IMR-90 (cell line): ENCODE results near the gene ABHD2. TPM values are rescaled to one million over a fixed set of nuclear protein-coding genes. Genes with fewer than 3 reads are reported as not detected.

Source experiments
- ATAC-seq: fragments of 200-7000 bp; cut with Tn5 transposase; 2 replicates; pipeline ENCODE4 v1.9.1; 2020; ENCODE audit warnings: low read depth, mild to moderate bottlenecking, moderate library complexity
- BruUV-seq: library from RNA; stranded (reverse); fragments of 400-500 nt; replicated peaks from 2 replicates; lab custom pipeline; 2021; lab: Mats Ljungman, UMichigan
- CTCF ChIA-PET: fragments of 300-600 bp; formaldehyde crosslinking; extraction: SDS; loops from one replicate; lab custom pipeline; 2021; ENCODE audit warnings: antibody characterized with exemption; lab: Yijun Ruan, JAX
- POLR2A ChIA-PET: fragments of 300-600 bp; sonication (Branson Sonifier 250); formaldehyde crosslinking; loops from one replicate; lab custom pipeline; 2022; ENCODE audit warnings: antibody characterized with exemption; ENCODE audit not compliant: unreplicated experiment; lab: Charles Lee
- DNase-seq: peaks from one replicate; pipeline ENCODE4 v3.0.0; 2013
- H2AFZ ChIP-seq: replicated peaks from 2 replicates; pipeline ENCODE3; 2013; ENCODE audit warnings: low read length, mild to moderate bottlenecking; ENCODE audit not compliant: poor library complexity
- H2AK5ac ChIP-seq: 2 replicates; pipeline ENCODE4 v1.6.1; 2013; ENCODE audit warnings: low read depth, low read length, inconsistent platforms
- H2AK9ac ChIP-seq: replicated peaks from 2 replicates; pipeline ENCODE3; 2013; ENCODE audit warnings: mild to moderate bottlenecking, low read depth, low read length, moderate library complexity; ENCODE audit not compliant: poor library complexity
- H2BK120ac ChIP-seq: 2 replicates; pipeline ENCODE4 v1.6.1; 2013; ENCODE audit warnings: low read depth, low read length, inconsistent platforms
- H2BK15ac ChIP-seq: 3 replicates; pipeline ENCODE4 v1.6.1; 2013; ENCODE audit warnings: low read depth, low read length, inconsistent platforms
- H2BK20ac ChIP-seq: 2 replicates; pipeline ENCODE4 v1.6.1; 2013; ENCODE audit warnings: low read depth, mild to moderate bottlenecking, inconsistent platforms, low read length, moderate library complexity
- H2BK5ac ChIP-seq: 2 replicates; pipeline ENCODE4 v1.6.1; 2013; ENCODE audit warnings: mild to moderate bottlenecking, low read depth, low read length, inconsistent platforms; ENCODE audit not compliant: poor library complexity, severe bottlenecking
- H3K14ac ChIP-seq: replicated peaks from 2 replicates; pipeline ENCODE4 v1.6.1; 2013; ENCODE audit warnings: low read depth, low read length, inconsistent platforms
- H3K18ac ChIP-seq: 2 replicates; pipeline ENCODE4 v1.6.1; 2013; ENCODE audit warnings: low read depth, low read length, control low read depth
- H3K23ac ChIP-seq: 2 replicates; pipeline ENCODE4 v1.6.1; 2013; ENCODE audit warnings: low read depth, low read length, inconsistent platforms
- H3K27ac ChIP-seq: 2 replicates; pipeline ENCODE4 v1.5.1; 2013; ENCODE audit warnings: mild to moderate bottlenecking, control low read depth, low read length; ENCODE audit not compliant: insufficient read depth
- H3K27me3 ChIP-seq: 2 replicates; pipeline ENCODE4 v1.6.1; 2013; ENCODE audit warnings: low read length; ENCODE audit not compliant: control insufficient read depth, insufficient read depth
- H3K36me3 ChIP-seq: 2 replicates; pipeline ENCODE4 v1.6.1; 2013; ENCODE audit warnings: low read length, mixed read lengths; ENCODE audit not compliant: control insufficient read depth, insufficient read depth
- H3K4ac ChIP-seq: 2 replicates; pipeline ENCODE4 v1.6.1; 2013; ENCODE audit warnings: low read depth, low read length, inconsistent platforms
- H3K4me1 ChIP-seq: 2 replicates; pipeline ENCODE4 v1.6.1; 2013; ENCODE audit warnings: low read length, mixed read lengths; ENCODE audit not compliant: control insufficient read depth, insufficient read depth
- H3K4me2 ChIP-seq: 2 replicates; pipeline ENCODE4 v1.6.1; 2013; ENCODE audit warnings: low read depth, mild to moderate bottlenecking, control low read depth, low read length, moderate library complexity
- H3K4me3 ChIP-seq: 2 replicates; pipeline ENCODE4 v1.5.1; 2013; ENCODE audit warnings: low read depth, mild to moderate bottlenecking, control low read depth, low read length, moderate library complexity; ENCODE audit not compliant: insufficient read depth
- H3K56ac ChIP-seq: 2 replicates; pipeline ENCODE4 v1.6.1; 2013; ENCODE audit warnings: low read length, inconsistent platforms; ENCODE audit not compliant: insufficient read depth; ENCODE audit errors: extremely low read depth
- H3K79me1 ChIP-seq, 2 experiments: 2 replicates each; pipeline ENCODE4 v1.6.1; 2013; ENCODE audit warnings: low read length in 2 of 2, inconsistent platforms in 1 of 2, low read depth in 1 of 2
- H3K9ac ChIP-seq: 2 replicates; pipeline ENCODE4 v1.6.1; 2013; ENCODE audit warnings: low read depth, low read length, control low read depth
- H3K9me1 ChIP-seq: 2 replicates; pipeline ENCODE4 v1.6.1; 2013; ENCODE audit warnings: low read length, inconsistent platforms; ENCODE audit not compliant: insufficient read depth
- H3K9me3 ChIP-seq: 2 replicates; pipeline ENCODE4 v1.6.1; 2013; ENCODE audit warnings: low read length; ENCODE audit not compliant: control insufficient read depth, insufficient read depth
- H4K20me1 ChIP-seq: 2 replicates; pipeline ENCODE4 v1.6.1; 2013; ENCODE audit warnings: low read length, inconsistent platforms; ENCODE audit not compliant: insufficient read depth
- H4K5ac ChIP-seq: 2 replicates; pipeline ENCODE4 v1.6.1; 2013; ENCODE audit warnings: mild to moderate bottlenecking, low read depth, low read length, control low read depth
- H4K8ac ChIP-seq, 2 experiments: 2 replicates each; pipeline ENCODE4 v1.6.1; 2013; ENCODE audit warnings: low read depth in 2 of 2, low read length in 2 of 2, control low read depth in 1 of 2, inconsistent platforms in 1 of 2
- H4K91ac ChIP-seq: 2 replicates; pipeline ENCODE4 v1.6.1; 2013; ENCODE audit warnings: low read depth, low read length, inconsistent platforms; ENCODE audit not compliant: insufficient read depth
- CEBPB ChIP-seq: IDR thresholded peaks from 2 replicates; pipeline ENCODE4 v1.6.1; 2012; ENCODE audit warnings: low read depth, low read length, improper control_type of control experiment
- MAZ ChIP-seq: IDR thresholded peaks from 2 replicates; pipeline ENCODE4 v1.6.1; 2012; ENCODE audit warnings: low read depth, mild to moderate bottlenecking, low read length, improper control_type of control experiment, moderate library complexity, borderline replicate concordance
- WGBS, 2 experiments: methylation state at CpG; one replicate each; pipeline versions ENCODE4 v1.1.5 to v1.1.7; 2013; ENCODE audit warnings: missing lambda C conversion rate in 2 of 2; ENCODE audit not compliant: insufficient read length in 1 of 2; ENCODE audit errors: extremely low coverage in 2 of 2; 5-methylcytosine and 5-hydroxymethylcytosine counted together
- dilution Hi-C: fragments of 300-500 bp; cut with HindIII; formaldehyde crosslinking; loops from one replicate; pipeline ENCODE4 v1.14.3; 2018; ENCODE audit warnings: low sequenced_read_pairs; ENCODE audit not compliant: unreplicated experiment
- in situ Hi-C: fragments of 300-500 bp; cut with MboI; formaldehyde crosslinking; loops from 3 replicates; pipeline ENCODE4 v1.14.3; 2019; ENCODE audit warnings: low sequenced_read_pairs, inconsistent platforms, mixed read lengths
- intact Hi-C: fragments of 100-400 bp; cut with micrococcal nuclease; formaldehyde crosslinking; loops from 2 replicates; pipeline ENCODE4 v1.10.0; 2022
- polyA plus RNA-seq, 3 experiments: library from polyadenylated mRNA; depleted of rRNA; stranded (reverse); fragments of >200 nt; gene quantifications; 2 replicates each; pipeline ENCODE4 v1.2.3, GENCODE V29; 2012; ENCODE audit warnings: low replicate concordance in 1 of 3
- total RNA-seq: library from RNA; depleted of rRNA; stranded (reverse); fragments of >200 nt; gene quantifications from 2 replicates; pipeline ENCODE4 v1.2.3, GENCODE V29; 2012

Gene ABHD2
- total and polyA plus RNA-seq, 2 of the 4 experiments (the other 2 are of a cell fraction) = 31.2 to 62.9 TPM

DNA sequence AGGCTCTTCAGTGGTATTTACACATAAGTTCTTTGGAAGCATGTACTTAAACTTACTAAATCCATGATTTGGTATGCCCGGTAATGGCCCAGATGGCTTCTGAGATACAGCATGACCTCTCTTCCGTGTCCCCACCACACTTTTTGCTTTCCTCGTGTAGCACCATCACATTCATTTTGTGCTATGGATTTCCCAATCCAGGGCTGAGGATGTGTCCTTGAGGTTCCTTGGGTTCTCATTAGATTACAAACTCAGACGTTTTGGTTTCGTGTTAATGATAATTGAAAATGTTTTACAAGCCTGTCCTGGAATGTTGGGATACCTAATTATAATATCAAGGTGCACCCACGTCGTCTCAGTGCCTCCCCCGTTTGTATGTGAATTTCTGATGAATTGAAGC, 7.3 kb downstream of the ABHD2 start:
- Histone ChIP-seq H3K27me3 (no peaks in the 10 kb centered on the region), H3K27ac (no peak overlapping the region), H3K23ac (no peak overlapping the region), H3K9me1 (peaks cover 21% of the 10 kb centered on the region), H2AFZ (no peak overlapping the region), H3K4me1 (peaks cover 23% of the 10 kb centered on the region), H2BK120ac (no peak overlapping the region), H3K79me1 (peaks cover 34 to 86% of the 10 kb centered on the region in 2 experiments), H3K36me3 (peaks cover 2% of the 10 kb centered on the region; the same call in 1 of the 2 replicates), H3K18ac (no peak overlapping the region), H3K14ac (no peak overlapping the region), H2AK9ac (no peak overlapping the region), H3K4me2 (no peak overlapping the region), H4K5ac (no peak overlapping the region), H2AK5ac (no peak overlapping the region), H4K8ac (no peak overlapping the region), H3K56ac (no peak overlapping the region), H4K91ac (peak overlapping the region; percentile 69; the same call in 1 of the 2 replicates), H2BK5ac (no peak overlapping the region), H3K9ac (no peak overlapping the region), H4K20me1 (no peaks in the 10 kb centered on the region), H2BK15ac (0 out of 3 replicates have a peak overlapping the region, but pooled peaks have one; percentile 73), H2BK20ac (0 out of 2 replicates have a peak overlapping the region, but pooled peaks have one; percentile 53), H3K4ac (peak overlapping the region; percentile 66; the same call in 1 of the 2 replicates), H3K4me3 (no peak overlapping the region), H3K9me3 (no peaks in the 10 kb centered on the region)
- CTCF ChIA-PET = no interaction called here
- no peak for TF ChIP-seq CEBPB
- no peak for TF ChIP-seq MAZ
- POLR2A ChIA-PET = no interaction called here
- no peak for DNase-seq
- 90% methylated on average over 3 of the region's 8 CpGs; no CpG with 5 or more reads in 1 of the 2 experiments for WGBS, 2 experiments
- dilution Hi-C loops = no loop called here
- intact Hi-C loops = no loop called here
- no TSS peak for BruUV-seq
- in situ Hi-C loops = no loop called here
- ATAC-seq = no peak
